Renal cortical epithelial cell (primary cell): ENCODE data around the gene VAT1L. TPM values are rescaled to one million over a fixed set of nuclear protein-coding genes. Genes with fewer than 3 reads are reported as not detected.

Source experiments
- DNase-seq: peaks from one replicate; pipeline ENCODE4 v3.0.0-alpha.2; 2011; ENCODE audit warnings: low read depth
- total RNA-seq: library from RNA; depleted of rRNA; stranded (reverse); fragments of >200 nt; gene quantifications from 2 replicates; pipeline ENCODE4 v1.2.3, GENCODE V29; 2014

The VAT1L gene
- total RNA-seq, 1 donor from 2014 or later: 0.10 TPM

GRCh38 chr16:77993111-77993985 lies 205.0 kb downstream of the VAT1L start:
- no peak for DNase-seq

GRCh38 chr16:77995843-77996455 lies 207.6 kb downstream of the VAT1L start:
- no peak for DNase-seq

GRCh38 chr16:77998350-77999023 lies 210.1 kb downstream of the VAT1L start:
- DNase-seq: no peak

- DNase-seq: no peak
These were observed 213.2 kb downstream of the VAT1L start for GRCh38 chr16:78001451-78002025.

- DNase-seq: peak; percentile 59
These were observed 214.7 kb downstream of the VAT1L start for GRCh38 chr16:78002915-78003538.

- DNase-seq: no peak
These were observed 216.2 kb downstream of the VAT1L start for GRCh38 chr16:78004517-78004916.

- DNase-seq: no peak
These were observed 217.5 kb downstream of the VAT1L start for GRCh38 chr16:78005881-78006280.

GRCh38 chr16:78007121-78007520 lies 218.8 kb downstream of the VAT1L start:
- no peak for DNase-seq

GRCh38 chr16:78022347-78023060 lies 234.1 kb downstream of the VAT1L start, which contains the start of gene CLEC3A:
CLEC3A (plus strand) TSS chr16:78022548; CDS start chr16:78022627, 79 bp downstream.
- DNase-seq: no peak

GRCh38 chr16:78024159-78024558 lies 235.8 kb downstream of the VAT1L start:
- DNase-seq: no peak

- no peak for DNase-seq
These were observed 237.3 kb downstream of the VAT1L start for GRCh38 chr16:78025631-78026030.

- DNase-seq: no peak
These were observed 239.7 kb downstream of the VAT1L start for GRCh38 chr16:78028018-78028417.

Other genes with a start within 250 kb of the VAT1L start
- gene NUDT7, start 66.0 kb upstream of the VAT1L start, total RNA-seq: 0.52 and 4.1 TPM in 2 replicates
- not detected in 2 replicates for gene CLEC3A, start 234.0 kb downstream of the VAT1L start, total RNA-seq